Hematopoietic multipotent progenitor cell treated with erythropoietin and hydrocortisone succinate and interleukin-3 and kit ligand, for 8 days (in vitro differentiated cells): Measurements from ENCODE around the gene SLAMF9.
A peak's percentile ranks its signal among the peaks of the same experiment; 100 is the strongest.

ENCODE experiments used
- DNase-seq: peaks from one replicate; pipeline ENCODE4 v3.0.0-alpha.2; 2015

Gene SLAMF9

DNA sequence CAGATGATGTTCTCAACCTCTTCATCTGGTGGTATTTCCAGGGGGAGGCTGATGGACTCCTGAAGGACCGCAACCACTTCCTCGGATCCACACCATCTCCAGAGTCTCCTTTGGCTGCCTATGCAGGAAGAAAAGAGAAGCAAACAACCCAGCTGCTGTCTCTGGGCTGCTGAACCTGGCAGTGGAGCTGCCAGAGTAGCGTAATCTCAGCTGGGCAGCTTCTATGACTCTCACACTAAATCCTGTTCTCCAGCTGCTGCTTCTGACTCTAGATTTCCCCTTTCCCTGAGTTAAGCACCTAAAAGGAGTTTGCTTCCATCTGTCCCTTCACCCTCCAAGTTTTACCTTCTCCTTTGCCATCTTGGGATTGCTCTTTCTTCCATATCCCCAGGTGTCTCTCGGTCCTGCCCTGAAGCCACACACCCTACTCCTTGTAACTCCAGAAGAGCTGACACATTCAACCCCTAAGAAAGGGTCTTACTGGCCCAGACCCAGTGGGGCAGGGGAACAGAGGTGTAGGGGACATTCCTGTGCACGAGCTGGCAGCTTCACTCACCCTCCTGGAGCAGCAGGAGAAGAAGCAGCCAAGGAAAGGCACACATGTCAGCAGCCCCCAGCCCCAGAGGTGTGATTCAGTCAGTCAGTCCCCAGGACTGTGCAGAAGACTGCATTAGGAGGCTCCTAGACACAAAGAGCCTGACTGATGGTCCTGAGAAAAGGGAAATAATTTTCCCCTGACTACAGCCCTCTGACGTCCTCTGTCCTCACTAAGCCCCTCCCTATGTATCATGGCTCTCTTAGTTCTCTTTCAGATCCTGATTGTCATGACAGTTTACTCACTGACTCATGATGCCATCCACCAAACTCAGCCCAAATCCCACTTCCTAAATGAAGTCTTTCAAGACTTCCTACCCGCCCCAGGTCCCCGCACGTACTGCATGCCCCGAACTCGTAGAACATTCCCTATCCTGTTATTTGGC is at the start of gene SLAMF9:
TSS of gene SLAMF9 (minus strand) at position 702 of the 980 bp plus-strand sequence. CDS start at position 602, 100 bp downstream.
- no peak for DNase-seq

GRCh38 chr1:160001440-160001839 is 47.4 kb upstream of the SLAMF9 start:
- DNase-seq = no peak

GRCh38 chr1:159999204-159999603 is 45.2 kb upstream of the SLAMF9 start:
- DNase-seq = no peak

DNA sequence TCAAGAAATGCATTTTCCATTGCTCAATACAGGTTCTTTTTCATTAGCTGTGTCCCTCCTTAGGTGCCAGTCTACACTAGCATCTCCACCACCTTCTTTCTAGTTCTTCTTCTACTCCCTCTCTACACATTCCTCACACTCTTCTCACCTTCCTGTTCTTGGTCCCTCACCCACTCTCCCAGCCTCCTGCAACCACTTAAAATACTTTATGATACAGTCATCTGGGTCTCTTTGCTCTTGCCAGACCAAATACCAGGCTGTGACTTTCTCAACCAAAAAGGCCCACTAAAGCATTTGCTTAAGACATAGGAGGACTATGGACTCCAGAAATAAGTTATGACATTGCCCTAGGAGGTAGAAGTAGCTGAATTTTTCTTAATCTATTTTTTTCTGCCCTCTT is 42.6 kb upstream of the SLAMF9 start:
- no peak for DNase-seq

GRCh38 chr1:159994896-159995295 is 40.9 kb upstream of the SLAMF9 start:
- no peak for DNase-seq

GRCh38 chr1:159993911-159994310 is 39.9 kb upstream of the SLAMF9 start:
- DNase-seq = no peak

- no peak for DNase-seq
Observed at GRCh38 chr1:159992161-159992560, 38.1 kb upstream of the SLAMF9 start.

DNA sequence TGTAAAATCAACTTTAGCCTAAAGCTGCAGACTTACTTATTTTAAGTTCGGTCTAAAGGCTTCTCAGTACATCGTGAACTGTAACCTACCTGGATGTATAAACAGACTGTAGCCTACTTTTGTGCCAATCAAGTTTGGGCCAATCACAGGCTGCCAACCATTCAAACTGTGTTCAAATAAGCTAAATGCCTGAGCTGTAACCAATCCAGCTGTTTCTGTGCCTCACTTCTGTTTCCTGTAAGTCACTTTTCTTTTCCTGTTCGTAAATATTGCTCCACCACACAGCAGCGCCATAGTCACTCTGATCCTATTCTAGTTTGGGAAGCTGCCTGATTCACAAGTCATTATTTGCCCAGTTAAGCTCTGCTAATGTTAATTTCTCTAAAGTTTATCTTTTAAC is 37.5 kb upstream of the SLAMF9 start:
- DNase-seq = peak; percentile 33

DNA sequence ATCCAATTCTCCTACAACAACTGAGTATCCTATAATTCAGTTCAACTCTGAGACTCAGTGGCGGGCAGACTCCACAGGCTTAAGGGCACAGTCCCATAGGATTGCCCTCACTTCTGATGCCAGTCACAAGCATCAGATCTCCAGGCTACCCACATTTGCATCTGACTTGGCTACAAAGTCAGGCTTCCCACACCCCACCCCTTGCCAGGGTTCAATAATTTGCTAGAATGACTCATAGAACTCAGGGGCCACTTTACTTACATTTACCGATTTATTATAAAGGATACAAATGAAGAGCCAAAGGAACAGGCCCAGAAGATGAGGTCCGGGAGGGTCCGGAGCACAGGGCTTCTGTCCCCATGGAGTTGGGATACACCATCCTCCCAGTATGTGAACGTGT is 36.0 kb upstream of the SLAMF9 start:
- DNase-seq = no peak

DNA sequence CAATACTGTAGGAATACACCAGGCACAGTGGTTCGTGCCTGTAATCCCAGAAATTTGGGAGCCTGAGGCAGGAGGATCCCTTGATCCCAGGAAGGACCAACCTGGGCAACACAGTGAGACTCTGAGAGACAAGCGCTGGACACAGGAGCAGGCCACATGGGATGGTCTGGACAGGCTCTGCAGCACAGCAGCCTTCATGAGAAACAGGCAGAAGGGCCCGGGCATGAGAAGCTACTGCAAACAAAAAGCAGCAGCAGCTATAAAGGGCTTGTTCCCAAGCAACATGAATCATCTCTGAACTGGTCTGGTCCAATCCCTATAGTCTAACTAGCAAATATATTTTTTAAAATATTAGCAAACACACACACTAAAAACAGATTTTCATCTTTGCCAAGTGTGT is 35.5 kb upstream of the SLAMF9 start:
- no peak for DNase-seq

DNA sequence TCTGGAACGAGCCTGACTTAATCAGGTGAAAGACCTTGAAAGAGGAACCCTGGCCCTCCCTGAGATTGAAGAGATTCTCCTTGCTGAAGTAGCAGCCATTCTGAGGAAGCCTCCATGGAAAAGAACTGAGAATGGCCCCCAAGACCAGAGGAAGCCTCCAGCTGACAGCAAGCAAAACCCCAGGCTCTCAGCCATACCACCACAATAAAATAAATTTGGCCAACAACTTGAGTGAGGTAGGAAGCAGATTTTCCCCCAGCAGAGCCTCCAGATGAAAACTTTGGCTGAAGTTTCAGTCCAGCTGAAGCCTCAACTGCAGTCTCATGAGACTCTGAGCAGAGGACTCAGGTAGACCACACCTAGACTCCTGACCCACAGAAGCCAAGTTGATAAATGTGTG is 34.0 kb upstream of the SLAMF9 start:
- no peak for DNase-seq

DNA sequence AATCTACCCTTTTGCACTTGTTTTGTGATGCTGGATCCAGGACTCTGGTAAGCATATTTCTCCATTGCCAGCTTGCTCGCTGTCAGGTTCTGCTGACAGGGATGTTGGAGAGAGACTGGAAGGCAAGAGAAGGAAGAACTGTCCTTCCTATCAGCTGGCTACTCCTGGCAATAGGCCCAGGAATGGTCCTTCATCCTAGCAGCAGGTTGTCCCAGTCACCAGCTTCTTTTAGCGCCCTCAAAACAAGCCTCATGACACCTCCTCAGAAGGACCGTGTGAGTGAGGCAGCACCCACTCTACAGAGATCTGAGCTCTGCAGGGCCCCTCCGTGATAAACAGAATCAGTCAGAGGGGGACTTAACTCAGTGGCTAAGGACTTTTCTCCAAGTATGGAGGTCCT is 33.1 kb upstream of the SLAMF9 start:
- DNase-seq = peak; percentile 12

DNA sequence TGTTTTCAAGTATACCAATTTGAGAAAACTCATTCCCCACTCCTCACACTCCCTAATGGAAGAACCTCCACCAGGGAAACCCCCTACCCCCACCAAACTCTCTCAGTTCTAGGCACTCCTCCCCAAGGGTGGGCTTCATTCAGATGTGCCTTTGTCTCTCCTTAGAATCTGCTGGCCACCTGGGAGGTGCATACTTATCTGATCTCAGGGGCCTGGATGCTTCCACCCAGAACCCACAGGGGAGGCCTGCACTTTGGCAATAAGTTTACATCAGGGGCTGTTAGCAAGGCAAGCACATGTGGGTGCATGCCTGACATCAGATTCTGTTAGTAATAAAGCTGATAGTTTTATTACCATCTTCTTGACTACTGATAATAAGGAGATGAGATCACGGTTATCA is 32.5 kb upstream of the SLAMF9 start:
- no peak for DNase-seq

DNA sequence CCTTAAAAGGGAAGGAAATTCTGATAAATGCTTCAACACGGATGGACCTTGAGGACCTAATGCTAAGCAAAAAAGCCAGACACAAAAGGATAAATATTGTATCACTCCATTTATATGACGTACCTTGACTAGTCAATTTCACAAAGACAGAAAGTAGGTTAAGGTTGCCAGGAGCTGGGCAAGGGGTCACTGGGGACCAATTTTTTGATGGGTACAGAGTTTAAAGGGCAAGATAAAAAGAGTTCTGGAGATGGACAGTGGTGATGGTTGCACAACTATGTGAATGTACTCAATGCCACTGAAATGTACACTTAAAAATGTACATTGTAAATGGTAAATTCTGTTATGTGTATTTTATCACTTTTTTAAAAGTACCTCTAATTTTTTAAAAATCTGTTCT is 32.1 kb upstream of the SLAMF9 start:
- no peak for DNase-seq

DNA sequence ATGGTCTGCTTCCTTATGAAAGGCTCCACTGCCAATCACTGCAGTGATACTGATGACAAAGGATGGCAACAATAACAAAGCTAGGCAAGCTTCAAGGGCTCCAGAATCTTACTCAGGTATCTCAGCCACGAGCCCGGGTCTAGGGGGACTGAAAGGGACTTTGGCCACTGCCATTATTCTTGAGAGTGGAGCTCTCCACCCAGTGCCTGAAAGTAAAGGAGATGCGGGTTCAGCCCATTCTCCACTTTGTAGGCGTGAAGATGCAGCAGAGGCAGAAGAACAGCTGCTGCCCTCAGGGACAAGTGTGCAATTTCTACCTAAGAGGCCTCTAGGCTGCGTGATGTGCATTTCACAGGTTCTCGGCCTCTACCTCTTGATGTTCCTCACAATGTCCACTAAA is 31.4 kb upstream of the SLAMF9 start:
- DNase-seq = no peak

- no peak for DNase-seq
Observed at GRCh38 chr1:159983681-159984080, 29.6 kb upstream of the SLAMF9 start.

DNA sequence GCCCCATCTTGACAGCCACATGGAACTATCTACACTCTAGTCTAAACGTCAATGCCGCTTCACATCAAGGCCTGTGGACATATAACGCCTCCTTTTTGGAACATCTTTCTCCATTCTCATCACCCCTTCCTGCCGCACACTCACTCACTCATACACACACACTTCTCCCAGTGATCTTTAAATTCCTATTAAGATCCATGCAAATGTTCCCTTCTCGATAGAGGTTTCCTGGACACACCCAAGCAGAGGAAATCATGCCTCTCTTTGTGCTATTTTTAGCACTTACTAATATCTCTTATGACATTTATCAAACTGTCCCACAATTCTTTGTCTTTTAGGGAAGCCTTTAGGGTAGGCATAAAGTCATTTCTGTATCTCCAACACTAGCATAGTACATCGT is 28.2 kb upstream of the SLAMF9 start:
- DNase-seq = no peak

- DNase-seq = no peak
Observed at GRCh38 chr1:159981351-159982055, 27.5 kb upstream of the SLAMF9 start.

- DNase-seq = no peak
Observed at GRCh38 chr1:159980786-159981185, 26.7 kb upstream of the SLAMF9 start.

DNA sequence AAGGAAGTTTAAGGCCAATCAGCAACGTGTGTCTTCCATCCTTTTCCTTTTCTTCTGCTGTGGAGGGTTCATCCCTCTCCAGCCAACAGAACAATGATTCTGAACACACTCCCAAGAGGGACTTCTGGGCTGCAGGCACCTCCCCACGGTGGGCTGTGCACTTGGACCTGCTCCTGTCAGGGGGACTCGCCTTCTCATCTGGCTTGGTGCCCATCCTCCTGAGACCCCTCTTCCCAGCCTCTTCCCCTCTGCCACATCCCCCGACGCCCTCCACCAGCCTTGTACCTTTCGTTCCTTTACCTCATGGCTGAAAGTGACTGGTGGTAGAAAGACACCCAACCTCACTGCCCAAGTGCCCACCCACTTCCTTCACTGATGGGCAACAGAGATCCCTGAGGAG is 26.0 kb upstream of the SLAMF9 start:
- no peak for DNase-seq

DNA sequence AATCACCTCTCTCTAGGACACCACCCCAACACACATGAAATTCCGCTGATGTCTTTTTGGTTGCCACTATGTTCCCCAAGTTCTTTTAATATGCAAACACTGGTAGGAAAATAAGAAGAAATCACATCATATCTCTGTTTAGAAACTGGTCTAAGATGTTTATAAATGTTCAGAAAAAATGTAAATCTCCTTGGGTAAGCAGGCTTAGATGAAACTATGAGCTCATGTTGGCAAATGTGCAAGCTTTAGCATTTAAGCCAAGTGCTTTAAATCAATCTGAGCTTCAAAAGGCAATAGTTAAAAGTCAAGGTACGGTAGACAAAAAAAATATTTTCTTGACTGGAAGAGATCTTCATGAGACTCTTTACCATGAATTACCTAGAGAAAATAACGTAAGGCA is 25.2 kb upstream of the SLAMF9 start:
- no peak for DNase-seq

- no peak for DNase-seq
Observed at GRCh38 chr1:159978107-159978398, 24.0 kb upstream of the SLAMF9 start.

DNA sequence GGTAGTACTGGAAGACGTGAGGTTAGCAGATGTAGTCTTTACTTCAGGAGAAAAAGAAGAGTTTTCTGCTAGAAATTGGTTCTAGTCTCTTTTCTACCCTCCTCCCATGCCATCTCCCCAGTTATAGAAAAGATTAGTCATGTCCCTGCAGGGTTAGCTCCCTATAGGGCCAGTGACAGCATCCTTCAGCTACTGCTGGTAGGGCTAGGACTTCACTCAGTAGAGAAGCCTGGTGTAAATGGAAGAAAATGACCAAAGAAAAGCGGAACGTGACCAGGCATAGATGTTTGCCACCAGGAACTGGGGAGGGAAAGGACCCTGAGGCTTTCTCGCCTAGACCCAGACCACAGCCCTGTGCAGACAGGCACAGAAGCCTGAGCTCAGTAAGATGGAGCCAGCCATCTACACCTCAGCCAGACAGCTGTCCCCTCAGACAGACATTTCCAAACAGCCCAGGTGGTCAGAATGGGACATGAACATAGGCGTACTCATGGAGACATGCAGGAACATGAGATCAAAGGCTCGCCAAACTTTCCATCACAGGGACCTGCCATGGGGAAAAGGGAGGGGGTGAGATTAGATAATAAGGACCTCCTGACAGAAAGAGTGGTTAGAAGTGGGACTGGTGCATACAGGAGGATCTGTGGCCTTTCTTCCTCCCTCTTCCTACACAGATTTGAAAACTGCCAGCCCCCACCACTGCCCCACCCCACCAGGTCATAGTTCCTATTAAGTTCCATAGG is 23.5 kb upstream of the SLAMF9 start:
- DNase-seq = no peak
